ENCODE results near the gene TOM1L2.

Gene TOM1L2

DNA sequence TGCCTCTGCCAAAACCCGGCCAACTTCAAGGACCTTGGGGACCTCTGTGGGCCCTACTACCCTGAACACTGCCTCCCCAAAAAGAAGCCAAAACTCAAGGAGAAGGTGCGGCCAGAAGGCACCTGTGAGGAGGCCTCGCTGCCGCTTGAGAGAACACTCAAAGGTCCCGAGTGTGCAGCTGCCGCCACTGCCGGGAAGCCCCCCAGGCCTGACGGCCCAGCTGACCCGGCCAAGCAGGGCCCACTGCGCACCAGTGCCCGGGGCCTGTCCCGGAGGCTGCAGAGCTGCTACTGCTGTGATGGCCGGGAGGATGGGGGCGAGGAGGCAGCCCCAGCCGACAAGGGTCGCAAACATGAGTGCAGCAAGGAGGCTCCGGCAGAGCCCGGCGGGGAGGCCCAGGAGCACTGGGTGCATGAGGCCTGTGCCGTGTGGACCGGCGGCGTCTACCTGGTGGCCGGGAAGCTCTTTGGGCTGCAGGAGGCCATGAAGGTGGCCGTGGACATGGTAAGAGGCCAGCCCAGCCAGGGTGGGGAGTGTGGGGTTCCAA, 174.1 kb downstream of the TOM1L2 start:
- no peak for DNase-seq

DNA sequence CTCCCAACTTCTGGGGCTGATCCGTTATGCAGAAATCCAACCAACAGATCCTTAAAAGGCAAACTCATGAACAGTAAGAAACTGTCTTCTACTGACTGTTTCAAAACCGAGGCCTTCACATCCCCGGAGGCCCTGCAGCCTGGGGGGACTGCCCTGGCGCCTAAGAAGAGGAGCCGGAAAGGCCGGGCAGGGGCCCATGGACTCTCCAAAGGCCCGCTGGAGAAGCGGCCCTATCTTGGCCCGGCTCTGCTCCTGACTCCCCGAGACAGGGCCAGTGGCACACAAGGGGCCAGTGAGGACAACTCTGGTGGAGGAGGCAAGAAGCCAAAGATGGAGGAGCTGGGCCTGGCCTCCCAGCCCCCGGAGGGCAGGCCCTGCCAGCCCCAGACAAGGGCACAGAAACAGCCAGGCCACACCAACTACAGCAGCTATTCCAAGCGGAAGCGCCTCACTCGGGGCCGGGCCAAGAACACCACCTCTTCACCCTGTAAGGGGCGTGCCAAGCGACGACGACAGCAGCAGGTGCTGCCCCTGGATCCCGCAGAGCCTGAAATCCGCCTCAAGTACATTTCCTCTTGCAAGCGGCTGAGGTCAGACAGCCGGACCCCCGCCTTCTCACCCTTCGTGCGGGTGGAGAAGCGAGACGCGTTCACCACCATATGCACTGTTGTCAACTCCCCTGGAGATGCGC, 174.9 kb downstream of the TOM1L2 start:
- no peak for DNase-seq

DNA sequence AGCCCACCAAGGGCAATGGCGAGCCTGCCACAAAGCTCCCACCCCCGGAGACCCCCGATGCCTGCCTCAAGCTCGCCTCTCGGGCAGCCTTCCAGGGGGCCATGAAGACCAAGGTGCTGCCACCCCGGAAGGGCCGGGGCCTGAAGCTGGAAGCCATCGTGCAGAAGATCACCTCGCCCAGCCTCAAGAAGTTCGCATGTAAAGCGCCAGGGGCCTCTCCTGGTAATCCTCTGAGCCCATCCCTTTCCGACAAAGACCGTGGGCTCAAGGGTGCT, 175.5 kb downstream of the TOM1L2 start:
- no peak for DNase-seq

DNA sequence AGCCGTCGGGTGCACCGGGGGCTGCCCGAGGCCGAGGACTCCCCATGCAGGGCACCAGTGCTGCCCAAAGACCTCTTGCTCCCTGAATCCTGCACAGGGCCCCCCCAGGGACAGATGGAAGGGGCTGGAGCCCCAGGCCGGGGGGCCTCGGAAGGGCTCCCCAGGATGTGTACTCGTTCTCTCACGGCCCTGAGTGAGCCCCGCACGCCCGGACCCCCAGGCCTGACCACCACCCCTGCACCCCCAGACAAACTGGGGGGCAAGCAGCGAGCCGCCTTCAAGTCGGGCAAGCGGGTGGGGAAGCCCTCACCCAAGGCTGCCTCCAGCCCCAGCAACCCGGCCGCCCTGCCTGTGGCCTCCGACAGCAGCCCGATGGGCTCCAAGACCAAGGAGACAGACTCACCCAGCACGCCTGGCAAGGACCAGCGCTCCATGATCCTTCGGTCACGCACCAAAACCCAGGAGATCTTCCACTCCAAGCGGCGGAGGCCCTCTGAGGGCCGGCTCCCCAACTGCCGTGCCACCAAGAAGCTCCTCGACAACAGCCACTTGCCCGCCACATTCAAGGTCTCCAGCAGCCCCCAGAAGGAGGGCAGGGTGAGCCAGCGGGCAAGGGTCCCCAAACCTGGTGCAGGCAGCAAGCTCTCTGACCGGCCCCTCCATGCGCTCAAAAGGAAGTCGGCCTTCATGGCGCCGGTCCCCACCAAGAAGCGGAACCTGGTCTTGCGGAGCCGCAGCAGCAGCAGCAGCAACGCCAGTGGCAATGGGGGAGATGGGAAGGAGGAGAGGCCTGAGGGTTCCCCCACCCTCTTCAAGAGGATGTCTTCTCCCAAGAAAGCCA, 176.0 kb downstream of the TOM1L2 start:
- DNase-seq = no peak

DNA sequence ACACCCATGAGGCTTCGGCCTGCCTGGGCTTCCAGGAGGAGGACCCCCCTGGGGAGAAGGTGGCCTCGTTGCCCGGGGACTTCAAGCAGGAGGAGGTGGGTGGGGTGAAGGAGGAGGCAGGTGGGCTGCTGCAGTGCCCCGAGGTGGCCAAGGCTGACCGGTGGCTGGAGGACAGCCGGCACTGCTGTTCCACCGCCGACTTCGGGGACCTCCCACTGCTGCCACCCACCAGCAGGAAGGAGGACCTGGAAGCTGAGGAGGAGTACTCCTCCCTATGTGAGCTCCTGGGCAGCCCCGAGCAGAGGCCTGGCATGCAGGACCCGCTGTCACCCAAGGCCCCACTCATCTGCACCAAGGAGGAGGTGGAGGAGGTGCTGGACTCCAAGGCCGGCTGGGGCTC, 176.9 kb downstream of the TOM1L2 start:
- no peak for DNase-seq

DNA sequence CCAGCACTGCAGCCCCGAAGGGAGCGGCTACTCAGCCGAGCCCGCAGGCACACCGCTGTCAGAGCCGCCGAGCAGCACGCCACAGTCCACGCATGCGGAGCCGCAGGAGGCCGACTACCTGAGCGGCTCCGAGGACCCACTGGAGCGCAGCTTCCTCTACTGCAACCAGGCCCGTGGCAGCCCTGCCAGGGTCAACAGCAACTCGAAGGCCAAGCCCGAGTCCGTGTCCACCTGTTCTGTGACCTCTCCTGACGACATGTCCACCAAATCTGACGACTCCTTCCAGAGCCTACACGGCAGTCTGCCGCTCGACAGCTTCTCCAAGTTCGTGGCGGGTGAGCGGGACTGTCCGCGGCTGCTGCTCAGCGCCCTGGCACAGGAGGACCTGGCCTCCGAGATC, 177.8 kb downstream of the TOM1L2 start:
- DNase-seq = no peak
